Neutrophil (primary cell): Measurements from ENCODE around the gene COX6A2.

Experiments
- H3K27ac ChIP-seq: fragments of 200-600 bp; sonication (generic); 2 replicates; pipeline ENCODE4 v1.5.1; 2016; ENCODE audit warnings: mild to moderate bottlenecking, moderate library complexity
- H3K27me3 ChIP-seq: fragments of 200-600 bp; sonication (generic); 2 replicates; pipeline ENCODE4 v1.6.0; 2016; ENCODE audit warnings: mild to moderate bottlenecking
- H3K36me3 ChIP-seq: fragments of 200-600 bp; sonication (generic); 2 replicates; pipeline ENCODE4 v1.5.1; 2017
- H3K4me1 ChIP-seq, 2 experiments: fragments of 200-600 bp in 1 of 2; sonication (generic) in 1 of 2; 1 replicate in 1 of 2; 2 replicates in 1 of 2; pipeline versions ENCODE4 v1.5.1 to v1.6.1; 2013 to 2016; ENCODE audit warnings: low read depth in 1 of 2, low read length in 1 of 2, mild to moderate bottlenecking in 1 of 2, moderate library complexity in 1 of 2; ENCODE audit not compliant: control insufficient read depth in 1 of 2, insufficient read depth in 1 of 2
- H3K4me3 ChIP-seq, 2 experiments: fragments of 200-600 bp in 1 of 2; sonication (generic) in 1 of 2; 1 replicate in 1 of 2; 2 replicates in 1 of 2; pipeline ENCODE4 v1.5.1; 2013 to 2016; ENCODE audit warnings: low read depth in 1 of 2, low read length in 1 of 2, mild to moderate bottlenecking in 1 of 2, moderate library complexity in 1 of 2
- H3K9me3 ChIP-seq: fragments of 200-600 bp; sonication (generic); 2 replicates; pipeline ENCODE4 v1.5.1; 2016
- CTCF ChIP-seq: fragments of 200-600 bp; sonication (generic); IDR thresholded peaks from 2 replicates; pipeline ENCODE4 v1.5.1; 2016; ENCODE audit warnings: antibody characterized with exemption

Gene COX6A2

GRCh38 chr16:31428638-31429247, 583 bp upstream of the COX6A2 start:
- Histone ChIP-seq H3K4me1 (peaks cover 0 to 5% of the 10 kb centered on the region in 2 experiments), H3K9me3 (no peaks in the 10 kb centered on the region), H3K27me3 (peaks cover 16% of the 10 kb centered on the region), H3K4me3 (no peak overlapping the region), H3K27ac (no peak overlapping the region), H3K36me3 (no peaks in the 10 kb centered on the region)
- TF ChIP-seq CTCF, result no peak

GRCh38 chr16:31427441-31428278, 500 bp downstream of the COX6A2 start:
- peaks cover 0 to 5% of the 10 kb centered on the region in 2 experiments for H3K4me1 ChIP-seq
- no peaks in the 10 kb centered on the region for H3K9me3 ChIP-seq
- H3K36me3 ChIP-seq, result no peaks in the 10 kb centered on the region
- TF ChIP-seq CTCF, result no peak
- H3K4me3 ChIP-seq, result peak overlapping the region; percentile 45 to 61
- H3K27me3 ChIP-seq, result peaks cover 16% of the 10 kb centered on the region
- no peak overlapping the region for H3K27ac ChIP-seq

- H3K27me3 ChIP-seq, result peaks cover 8% of the 10 kb centered on the region
- no peak overlapping the region for H3K4me3 ChIP-seq
- H3K36me3 ChIP-seq, result no peaks in the 10 kb centered on the region
- no peak overlapping the region for H3K27ac ChIP-seq
- peaks cover 0 to 5% of the 10 kb centered on the region in 2 experiments for H3K4me1 ChIP-seq
- H3K9me3 ChIP-seq, result no peaks in the 10 kb centered on the region
- TF ChIP-seq CTCF, result no peak
Measured at GRCh38 chr16:31423801-31424200, 4.4 kb downstream of the COX6A2 start.

GRCh38 chr16:31423241-31423640, 4.9 kb downstream of the COX6A2 start:
- H3K36me3 ChIP-seq, result no peaks in the 10 kb centered on the region
- peaks cover 0 to 5% of the 10 kb centered on the region in 2 experiments for H3K4me1 ChIP-seq
- peaks cover 3% of the 10 kb centered on the region for H3K27me3 ChIP-seq
- no peak overlapping the region for H3K4me3 ChIP-seq
- no peak for TF ChIP-seq CTCF
- no peaks in the 10 kb centered on the region for H3K9me3 ChIP-seq
- no peak overlapping the region for H3K27ac ChIP-seq

- Histone ChIP-seq H3K9me3 (no peaks in the 10 kb centered on the region), H3K27me3 (no peaks in the 10 kb centered on the region), H3K36me3 (no peaks in the 10 kb centered on the region), H3K4me3 (no peak overlapping the region), H3K4me1 (no peaks in the 10 kb centered on the region), H3K27ac (no peak overlapping the region)
- no peak for TF ChIP-seq CTCF
Measured at GRCh38 chr16:31421587-31421986, 6.6 kb downstream of the COX6A2 start.
